ENCODE data around the gene NINJ2. TPM values are rescaled to one million over a fixed set of nuclear protein-coding genes. Genes with fewer than 3 reads are reported as not detected.

NINJ2 gene
- total RNA-seq, 1 donor from 2014 or later = 2.3 TPM

GRCh38 chr12:536751-537245 is 126.4 kb downstream of the NINJ2 start:
- no peak for TF ChIP-seq CTCF (IDR thresholded peaks at IDR 0.05; ENCODE audit: unreplicated experiment)
- DNase-seq (ENCODE audit: low spot score) = no peak
- peaks cover 8% of the 10 kb centered on the region for H3K36me3 Mint-ChIP-seq (ENCODE audit: low read depth, unreplicated experiment)
- no peak overlapping the region for H3K4me3 Mint-ChIP-seq (ENCODE audit: unreplicated experiment)
- H3K27ac Mint-ChIP-seq (ENCODE audit: unreplicated experiment) = no peak overlapping the region
- peaks cover 12% of the 10 kb centered on the region for H3K4me1 Mint-ChIP-seq (ENCODE audit: unreplicated experiment)
- H3K9me3 Mint-ChIP-seq (ENCODE audit: unreplicated experiment) = no peaks in the 10 kb centered on the region
- H3K27me3 Mint-ChIP-seq (ENCODE audit: unreplicated experiment) = peaks cover 6% of the 10 kb centered on the region

- H3K4me3 Mint-ChIP-seq (ENCODE audit: unreplicated experiment) = no peak overlapping the region
- H3K36me3 Mint-ChIP-seq (ENCODE audit: low read depth, unreplicated experiment) = peaks cover 8% of the 10 kb centered on the region
Measured at GRCh38 chr12:535396-535795, 127.8 kb downstream of the NINJ2 start.

GRCh38 chr12:534216-534615 is 129.0 kb downstream of the NINJ2 start:
- no peak overlapping the region for H3K27ac Mint-ChIP-seq (ENCODE audit: unreplicated experiment)
- DNase-seq (ENCODE audit: low spot score) = no peak
- H3K4me3 Mint-ChIP-seq (ENCODE audit: unreplicated experiment) = no peak overlapping the region
- H3K36me3 Mint-ChIP-seq (ENCODE audit: low read depth, unreplicated experiment) = peaks cover 10% of the 10 kb centered on the region
- TF ChIP-seq CTCF (IDR thresholded peaks at IDR 0.05; ENCODE audit: unreplicated experiment) = no peak
- peaks cover 5% of the 10 kb centered on the region for H3K27me3 Mint-ChIP-seq (ENCODE audit: unreplicated experiment)
- H3K4me1 Mint-ChIP-seq (ENCODE audit: unreplicated experiment) = peaks cover 6% of the 10 kb centered on the region
- H3K9me3 Mint-ChIP-seq (ENCODE audit: unreplicated experiment) = no peaks in the 10 kb centered on the region

More at GRCh38 chr12:535396-535795, 127.8 kb downstream of the NINJ2 start:
- no peak for DNase-seq (ENCODE audit: low spot score)
- H3K27me3 Mint-ChIP-seq (ENCODE audit: unreplicated experiment) = peaks cover 4% of the 10 kb centered on the region
- H3K27ac Mint-ChIP-seq (ENCODE audit: unreplicated experiment) = no peak overlapping the region
- no peak for TF ChIP-seq CTCF (IDR thresholded peaks at IDR 0.05; ENCODE audit: unreplicated experiment)
- no peaks in the 10 kb centered on the region for H3K9me3 Mint-ChIP-seq (ENCODE audit: unreplicated experiment)
- H3K4me1 Mint-ChIP-seq (ENCODE audit: unreplicated experiment) = peaks cover 11% of the 10 kb centered on the region

GRCh38 chr12:533718-534117 is 129.5 kb downstream of the NINJ2 start:
- Mint-ChIP-seq H3K4me3 (ENCODE audit: unreplicated experiment) (no peak overlapping the region), H3K4me1 (ENCODE audit: unreplicated experiment) (peaks cover 4% of the 10 kb centered on the region), H3K9me3 (ENCODE audit: unreplicated experiment) (no peaks in the 10 kb centered on the region), H3K36me3 (ENCODE audit: low read depth, unreplicated experiment) (peaks cover 11% of the 10 kb centered on the region), H3K27me3 (ENCODE audit: unreplicated experiment) (peaks cover 8% of the 10 kb centered on the region), H3K27ac (ENCODE audit: unreplicated experiment) (no peak overlapping the region)
- DNase-seq (ENCODE audit: low spot score) = no peak
- TF ChIP-seq CTCF (IDR thresholded peaks at IDR 0.05; ENCODE audit: unreplicated experiment) = no peak

GRCh38 chr12:532908-533565 is 130.2 kb downstream of the NINJ2 start:
- H3K4me1 Mint-ChIP-seq (ENCODE audit: unreplicated experiment) = peaks cover 4% of the 10 kb centered on the region
- peaks cover 9% of the 10 kb centered on the region for H3K27me3 Mint-ChIP-seq (ENCODE audit: unreplicated experiment)
- peaks cover 11% of the 10 kb centered on the region for H3K36me3 Mint-ChIP-seq (ENCODE audit: low read depth, unreplicated experiment)
- peak overlapping the region; percentile 67 for H3K4me3 Mint-ChIP-seq (ENCODE audit: unreplicated experiment)
- no peak for TF ChIP-seq CTCF (IDR thresholded peaks at IDR 0.05; ENCODE audit: unreplicated experiment)
- no peak for DNase-seq (ENCODE audit: low spot score)
- H3K27ac Mint-ChIP-seq (ENCODE audit: unreplicated experiment) = no peak overlapping the region
- no peaks in the 10 kb centered on the region for H3K9me3 Mint-ChIP-seq (ENCODE audit: unreplicated experiment)
